B cell (primary cell): ENCODE data around the gene LSM14B. TPM values are rescaled to one million over a fixed set of nuclear protein-coding genes. Genes with fewer than 3 reads are reported as not detected.

Source experiments
- ATAC-seq: fragments of 200-7000 bp; cut with Tn5 transposase; one replicate; pipeline ENCODE4 v1.10.0; 2021; ENCODE audit warnings: low read depth, mild to moderate bottlenecking, moderate number of reproducible peaks, moderate library complexity
- CTCF ChIA-PET: fragments of 350-600 bp; sonication (Branson Sonifier 250); formaldehyde crosslinking; loops from one replicate; lab custom pipeline; 2021; ENCODE audit warnings: antibody characterized with exemption, inconsistent platforms; lab: Charles Lee
- POLR2A ChIA-PET: fragments of 350-600 bp; sonication (Branson Sonifier 250); formaldehyde crosslinking; loops from one replicate; lab custom pipeline; 2021; ENCODE audit warnings: antibody characterized with exemption; lab: Charles Lee
- DNase-seq: peaks from one replicate; pipeline ENCODE4 v3.0.0; 2013
- H2AFZ ChIP-seq: 2 replicates; pipeline ENCODE4 v1.6.1; 2012; ENCODE audit warnings: mild to moderate bottlenecking, low read depth, low read length; ENCODE audit not compliant: insufficient read depth, poor library complexity, severe bottlenecking
- H3K27ac ChIP-seq, 2 donors: 1 replicate in 1 of 2; 2 replicates in 1 of 2; pipeline ENCODE4 v1.5.1; 2012 to 2013; ENCODE audit warnings: low read length in 2 of 2, mild to moderate bottlenecking in 2 of 2, moderate library complexity in 1 of 2
- H3K27me3 ChIP-seq, 4 experiments: fragments of 200-600 bp in 1 of 4; sonication (generic) in 1 of 4; replicated peaks in 1 of 4; 1 replicate in 2 of 4; 2 replicates in 2 of 4; pipeline versions ENCODE4 v1.6.1 to v1.7.0; 2013 to 2016; ENCODE audit warnings: low read length in 3 of 4, mild to moderate bottlenecking in 2 of 4, mixed read lengths in 1 of 4, moderate library complexity in 1 of 4; ENCODE audit not compliant: insufficient read depth in 4 of 4, control insufficient read depth in 3 of 4; ENCODE audit errors: control extremely low read depth in 1 of 4
- H3K36me3 ChIP-seq, 2 experiments: replicated peaks in 1 of 2; 1 replicate in 1 of 2; 2 replicates in 1 of 2; pipeline versions ENCODE4 v1.6.1 to v1.7.1; 2013; ENCODE audit warnings: low read length in 1 of 2; ENCODE audit not compliant: insufficient read depth in 2 of 2, control insufficient read depth in 1 of 2; ENCODE audit errors: control extremely low read depth in 1 of 2, extremely low read depth in 1 of 2
- H3K4me1 ChIP-seq, 2 donors: fragments of 200-600 bp in 1 of 2; sonication (generic) in 1 of 2; 1 replicate in 1 of 2; 2 replicates in 1 of 2; pipeline versions ENCODE4 v1.5.1 to v1.6.1; 2013 to 2017; ENCODE audit warnings: low read length in 2 of 2; ENCODE audit not compliant: control insufficient read depth in 2 of 2, insufficient read depth in 2 of 2
- H3K4me2 ChIP-seq: replicated peaks from 2 replicates; pipeline ENCODE3; 2012; ENCODE audit warnings: mild to moderate bottlenecking, low read depth, low read length; ENCODE audit not compliant: poor library complexity, severe bottlenecking
- H3K4me3 ChIP-seq, 5 experiments: fragments of 200-600 bp in 1 of 5; sonication (generic) in 1 of 5; 1 replicate in 3 of 5; 2 replicates in 2 of 5; pipeline versions ENCODE4 v1.5.1 to v1.7.0; 2011 to 2016; ENCODE audit warnings: low read length in 4 of 5, mild to moderate bottlenecking in 4 of 5, low read depth in 2 of 5, control low read depth in 1 of 5, moderate library complexity in 1 of 5; ENCODE audit not compliant: insufficient read depth in 1 of 5; ENCODE audit errors: control extremely low read depth in 1 of 5, extremely low read depth in 1 of 5
- H3K79me2 ChIP-seq: fragments of 200-600 bp; sonication (generic); one replicate; pipeline ENCODE4 v1.6.0; 2016; ENCODE audit warnings: low read length; ENCODE audit not compliant: control insufficient read depth, insufficient read depth
- H3K9ac ChIP-seq: fragments of 200-600 bp; sonication (generic); 2 replicates; pipeline ENCODE4 v1.6.1; 2017; ENCODE audit warnings: mild to moderate bottlenecking, low read length, moderate library complexity
- H3K9me3 ChIP-seq, 3 donors: one replicate each; pipeline versions ENCODE4 v1.6.1 to v1.7.1; 2013; ENCODE audit warnings: low read length in 2 of 3; ENCODE audit not compliant: control insufficient read depth in 2 of 3, insufficient read depth in 1 of 3; ENCODE audit errors: control extremely low read depth in 1 of 3
- H4K20me1 ChIP-seq: 2 replicates; pipeline ENCODE4 v1.6.0; 2012; ENCODE audit warnings: mild to moderate bottlenecking, low read length; ENCODE audit not compliant: insufficient read depth, control insufficient read depth, poor library complexity, severe bottlenecking
- H3K27ac Mint-ChIP-seq: one replicate; pipeline ENCODE4 v1.8.0; 2021; ENCODE audit warnings: mixed read lengths
- H3K27me3 Mint-ChIP-seq: one replicate; pipeline ENCODE4 v1.8.0; 2021; ENCODE audit warnings: mixed read lengths
- H3K4me1 Mint-ChIP-seq: one replicate; pipeline ENCODE4 v1.8.0; 2021; ENCODE audit warnings: mixed read lengths
- H3K4me3 Mint-ChIP-seq: one replicate; pipeline ENCODE4 v1.8.0; 2021; ENCODE audit warnings: mixed read lengths
- H3K9me3 Mint-ChIP-seq: one replicate; pipeline ENCODE4 v1.8.0; 2022; ENCODE audit warnings: mixed read lengths; ENCODE audit not compliant: insufficient read depth
- EZH2 ChIP-seq: IDR thresholded peaks from 2 replicates; pipeline ENCODE4 v1.6.1; 2012; ENCODE audit warnings: borderline replicate concordance, low read depth, mild to moderate bottlenecking, moderate library complexity, low read length; ENCODE audit not compliant: insufficient read depth, poor library complexity, severe bottlenecking
- WGBS: methylation state at CpG from one replicate; pipeline ENCODE4 v1.1.5; 2013; ENCODE audit warnings: missing lambda C conversion rate; ENCODE audit not compliant: insufficient coverage; 5-methylcytosine and 5-hydroxymethylcytosine counted together
- intact Hi-C: fragments of 100-400 bp; cut with micrococcal nuclease; formaldehyde crosslinking; loops from one replicate; pipeline ENCODE4 v1.10.0; 2022
- polyA plus RNA-seq: library from polyadenylated mRNA; depleted of rRNA; stranded (reverse); fragments of >200 nt; gene quantifications from 2 replicates; pipeline ENCODE4 v1.2.3, GENCODE V29; 2012
- total RNA-seq, 2 donors: library from RNA; stranded (reverse); fragments of 120-200 nt in 1 of 2; gene quantifications; 1 replicate in 1 of 2; 2 replicates in 1 of 2; pipeline versions ENCODE4 v1.2.3 to v1.2.4, GENCODE V29; 2013 to 2022
- TF ChIP-seq, protein P1 (sequence below): fragments of 200-600 bp; IDR thresholded peaks from one replicate; pipeline ENCODE4 v1.8.0; 2022; ENCODE audit warnings: antibody characterized with exemption, mild to moderate bottlenecking

LSM14B gene
- total and polyA plus RNA-seq, 2 donors (not counting 1 experiment from before 2014, with no cell fraction given): 26.8 to 52.8 TPM

DNA sequence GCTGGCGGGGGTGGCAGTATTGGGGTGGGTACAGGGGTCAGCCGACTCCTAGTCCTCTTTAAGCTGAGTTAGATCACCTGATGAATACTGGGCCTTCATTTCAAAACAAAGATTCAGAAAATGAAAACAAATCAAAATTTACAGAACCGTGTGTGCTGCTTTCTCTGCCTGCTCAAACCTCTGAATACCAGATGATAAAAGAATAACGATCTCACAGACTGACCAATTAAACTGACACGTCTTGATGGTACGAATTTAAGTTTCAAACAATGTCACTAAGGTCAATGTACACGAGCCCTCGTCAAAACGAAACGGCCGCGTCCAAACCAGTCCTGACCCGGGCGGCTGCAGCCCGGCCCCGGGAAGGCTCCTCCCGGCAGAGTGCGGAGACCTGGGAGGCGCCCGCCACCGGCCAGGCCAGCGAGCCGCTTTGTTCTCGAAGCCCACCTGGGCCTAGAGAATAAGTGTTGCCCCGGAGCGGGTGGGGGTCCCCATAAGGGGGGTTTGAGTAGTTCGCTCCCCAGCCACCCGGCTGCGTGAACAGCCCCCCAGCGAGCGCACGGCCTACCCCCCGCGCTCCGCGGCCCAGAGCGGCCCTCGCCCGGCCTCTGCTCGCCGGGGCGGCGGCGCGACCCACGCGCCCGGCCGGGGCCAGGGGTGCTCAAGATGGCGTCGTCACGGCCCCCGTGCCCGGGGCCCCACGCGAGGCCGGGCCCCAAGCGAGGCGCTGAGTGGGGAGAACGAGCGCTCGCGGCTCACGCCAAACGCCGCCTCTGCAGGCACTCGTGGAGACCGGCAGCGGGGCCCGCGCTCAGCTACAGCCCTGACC is 20.2 kb downstream of the LSM14B start:
- intact Hi-C loops: loop anchor here (1.0 to 5.0 kb wide), 5 partner anchors 20 to 652 kb away; partner anchors contain the start of genes LSM14B, OSBPL2 and TAF4
- TF ChIP-seq EZH2: no peak
- TF ChIP-seq, protein P1, sequence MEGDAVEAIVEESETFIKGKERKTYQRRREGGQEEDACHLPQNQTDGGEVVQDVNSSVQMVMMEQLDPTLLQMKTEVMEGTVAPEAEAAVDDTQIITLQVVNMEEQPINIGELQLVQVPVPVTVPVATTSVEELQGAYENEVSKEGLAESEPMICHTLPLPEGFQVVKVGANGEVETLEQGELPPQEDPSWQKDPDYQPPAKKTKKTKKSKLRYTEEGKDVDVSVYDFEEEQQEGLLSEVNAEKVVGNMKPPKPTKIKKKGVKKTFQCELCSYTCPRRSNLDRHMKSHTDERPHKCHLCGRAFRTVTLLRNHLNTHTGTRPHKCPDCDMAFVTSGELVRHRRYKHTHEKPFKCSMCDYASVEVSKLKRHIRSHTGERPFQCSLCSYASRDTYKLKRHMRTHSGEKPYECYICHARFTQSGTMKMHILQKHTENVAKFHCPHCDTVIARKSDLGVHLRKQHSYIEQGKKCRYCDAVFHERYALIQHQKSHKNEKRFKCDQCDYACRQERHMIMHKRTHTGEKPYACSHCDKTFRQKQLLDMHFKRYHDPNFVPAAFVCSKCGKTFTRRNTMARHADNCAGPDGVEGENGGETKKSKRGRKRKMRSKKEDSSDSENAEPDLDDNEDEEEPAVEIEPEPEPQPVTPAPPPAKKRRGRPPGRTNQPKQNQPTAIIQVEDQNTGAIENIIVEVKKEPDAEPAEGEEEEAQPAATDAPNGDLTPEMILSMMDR: no peak
- peak overlapping the region; percentile 91 for H3K4me3 Mint-ChIP-seq

More for the DNA sequence above, 20.2 kb downstream of the LSM14B start:
- peaks cover 75% of the 10 kb centered on the region for H4K20me1 ChIP-seq
- ChIA-PET CTCF (interaction anchor here (1.7 to 2.8 kb wide), 4 partner anchors 18 to 132 kb away, joined by 5 to 16 read pairs (median 8); partner anchors contain the start of gene LSM14B), POLR2A (interaction anchor here (0.5 to 2.0 kb wide), 6 partner anchors 19 to 322 kb away, joined by 3 to 6 read pairs (median 3); partner anchors contain the start of genes LSM14B, RPS21 and TAF4)
- H3K4me1 Mint-ChIP-seq: peaks cover 43% of the 10 kb centered on the region
- peaks cover 24 to 29% of the 10 kb centered on the region in 2 donors for H3K4me1 ChIP-seq
- DNase-seq (no peak), ATAC-seq (peak; percentile 5)
- peak overlapping the region in 1 of 2 donors; percentile 75 for H3K27ac ChIP-seq
- no peaks in the 10 kb centered on the region for H3K9me3 Mint-ChIP-seq
- H3K79me2 ChIP-seq: peaks cover 53% of the 10 kb centered on the region
- peak overlapping the region; percentile 75 for H2AFZ ChIP-seq
- peak overlapping the region; percentile 77 for H3K9ac ChIP-seq
- no peaks in the 10 kb centered on the region for H3K27me3 Mint-ChIP-seq
- H3K4me2 ChIP-seq: peak overlapping the region; percentile 91
- H3K36me3 ChIP-seq: peaks cover 0 to 28% of the 10 kb centered on the region in 2 experiments
- H3K27ac Mint-ChIP-seq: peak overlapping the region; percentile 90
- H3K4me3 ChIP-seq: peak overlapping the region; percentile 54 to 88 (median 63)
- H3K27me3 ChIP-seq: no peaks in the 10 kb centered on the region
- WGBS: 1% methylated on average over 70 of the region's 71 CpGs
- no peaks in the 10 kb centered on the region for H3K9me3 ChIP-seq
